SK-N-SH (cell line): ENCODE data around the gene UTY.

Experiments
- CTCF ChIP-seq: fragments of 200-600 bp; sonication (generic); IDR thresholded peaks from 2 replicates; pipeline ENCODE4 v1.6.1; 2017; ENCODE audit warnings: antibody characterized with exemption, mild to moderate bottlenecking, moderate library complexity
- EP300 ChIP-seq, 2 experiments: IDR thresholded peaks; 2 replicates each; pipeline versions ENCODE4 v1.4.0 to v1.6.1; 2012; ENCODE audit warnings: borderline replicate concordance in 1 of 2, low read depth in 1 of 2, low read length in 1 of 2
- FOSL2 ChIP-seq: IDR thresholded peaks from 2 replicates; pipeline ENCODE4 v1.4.0; 2012; ENCODE audit warnings: low read depth, mild to moderate bottlenecking, moderate library complexity, borderline replicate concordance
- GATA2 ChIP-seq: sonication (generic); formaldehyde crosslinking; IDR thresholded peaks from 2 replicates; pipeline ENCODE4 v1.5.0; 2020; ENCODE audit warnings: mild to moderate bottlenecking, missing genetic modification reagents
- TAF1 ChIP-seq: IDR thresholded peaks from 2 replicates; pipeline ENCODE4 v1.6.1; 2012; ENCODE audit warnings: low read depth, mild to moderate bottlenecking, low read length, moderate library complexity, borderline replicate concordance
- USF2 ChIP-seq: fragments of 150-350 bp; IDR thresholded peaks from 2 replicates; pipeline ENCODE4 v1.6.1; 2017; ENCODE audit warnings: antibody characterized with exemption, low read length, low read depth, borderline replicate concordance
- YY1 ChIP-seq: IDR thresholded peaks from 2 replicates; pipeline ENCODE4 v1.4.0; 2012; ENCODE audit warnings: low read depth, mild to moderate bottlenecking
- TF ChIP-seq, protein P1 (sequence below): IDR thresholded peaks from 2 replicates; pipeline ENCODE4 v1.4.0; 2012; ENCODE audit warnings: low read depth

- no peak for TF ChIP-seq TAF1
- no peak for TF ChIP-seq CTCF
- TF ChIP-seq, protein P1, sequence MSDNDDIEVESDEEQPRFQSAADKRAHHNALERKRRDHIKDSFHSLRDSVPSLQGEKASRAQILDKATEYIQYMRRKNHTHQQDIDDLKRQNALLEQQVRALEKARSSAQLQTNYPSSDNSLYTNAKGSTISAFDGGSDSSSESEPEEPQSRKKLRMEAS: no peak
- no peak for TF ChIP-seq USF2
- TF ChIP-seq FOSL2: no peak
- TF ChIP-seq YY1: no peak
- no peak for TF ChIP-seq EP300 (IDR thresholded peaks at IDR 0.05; ENCODE audit: borderline replicate concordance in 1 of 2, low read depth in 1 of 2, low read length in 1 of 2)
- TF ChIP-seq GATA2 (CRISPR knock-in tag): no peak
Measured at GRCh38 chrY:13299411-13299810, 180.4 kb downstream of the UTY start.
